ENCODE measurements around the gene TAF8.

Gene TAF8

DNA sequence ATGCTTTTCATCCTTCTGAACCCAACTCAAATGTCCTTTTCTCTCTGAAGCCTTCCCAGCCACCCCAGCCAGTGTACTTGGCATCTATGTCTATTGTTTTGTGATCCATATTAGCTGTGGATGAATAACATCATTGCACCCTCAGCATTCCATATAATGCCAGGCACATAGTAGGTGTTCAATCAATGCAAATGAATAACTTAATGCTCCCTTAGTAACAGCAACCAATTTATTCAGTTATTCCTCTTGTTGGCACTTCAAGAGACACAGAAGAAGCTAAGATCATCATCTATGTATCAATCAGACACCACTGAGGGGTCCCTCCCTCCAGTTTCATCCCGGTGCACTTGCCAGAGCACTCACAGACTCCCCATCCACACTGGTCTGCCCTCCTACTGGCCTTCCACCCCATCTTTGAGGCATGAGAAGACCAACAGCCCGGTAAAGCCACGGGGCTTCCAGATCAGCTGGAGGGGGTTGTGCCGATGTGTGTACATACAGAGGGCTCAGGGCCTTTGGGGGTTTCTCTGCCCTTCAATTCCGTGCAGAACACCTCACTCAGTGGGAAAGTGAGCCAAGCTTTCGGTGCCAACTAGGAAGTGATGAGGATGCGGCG lies 2.4 kb upstream of the TAF8 start:
- TF ChIP-seq TOX (CRISPR knock-in tag; IDR thresholded peaks at IDR 0.05; ENCODE audit: borderline replicate concordance) (no peak), OSR1 (CRISPR knock-in tag; IDR thresholded peaks at IDR 0.05) (no peak), GLIS3 (CRISPR knock-in tag; IDR thresholded peaks at IDR 0.05) (no peak), BACH2 (CRISPR knock-in tag; IDR thresholded peaks at IDR 0.05; ENCODE audit: borderline replicate concordance) (no peak), ISL1 (CRISPR knock-in tag; IDR thresholded peaks at IDR 0.05) (no peak), ZC3H10 (CRISPR knock-in tag; IDR thresholded peaks at IDR 0.05) (no peak), TCF4 (CRISPR knock-in tag; IDR thresholded peaks at IDR 0.05; ENCODE audit: borderline replicate concordance) (no peak), SNAI2 (CRISPR knock-in tag; IDR thresholded peaks at IDR 0.05) (no peak), PPARA (CRISPR knock-in tag; IDR thresholded peaks at IDR 0.05; ENCODE audit: borderline replicate concordance) (no peak), RARB (CRISPR knock-in tag; IDR thresholded peaks at IDR 0.05) (no peak)
- TF ChIP-seq, protein P1, sequence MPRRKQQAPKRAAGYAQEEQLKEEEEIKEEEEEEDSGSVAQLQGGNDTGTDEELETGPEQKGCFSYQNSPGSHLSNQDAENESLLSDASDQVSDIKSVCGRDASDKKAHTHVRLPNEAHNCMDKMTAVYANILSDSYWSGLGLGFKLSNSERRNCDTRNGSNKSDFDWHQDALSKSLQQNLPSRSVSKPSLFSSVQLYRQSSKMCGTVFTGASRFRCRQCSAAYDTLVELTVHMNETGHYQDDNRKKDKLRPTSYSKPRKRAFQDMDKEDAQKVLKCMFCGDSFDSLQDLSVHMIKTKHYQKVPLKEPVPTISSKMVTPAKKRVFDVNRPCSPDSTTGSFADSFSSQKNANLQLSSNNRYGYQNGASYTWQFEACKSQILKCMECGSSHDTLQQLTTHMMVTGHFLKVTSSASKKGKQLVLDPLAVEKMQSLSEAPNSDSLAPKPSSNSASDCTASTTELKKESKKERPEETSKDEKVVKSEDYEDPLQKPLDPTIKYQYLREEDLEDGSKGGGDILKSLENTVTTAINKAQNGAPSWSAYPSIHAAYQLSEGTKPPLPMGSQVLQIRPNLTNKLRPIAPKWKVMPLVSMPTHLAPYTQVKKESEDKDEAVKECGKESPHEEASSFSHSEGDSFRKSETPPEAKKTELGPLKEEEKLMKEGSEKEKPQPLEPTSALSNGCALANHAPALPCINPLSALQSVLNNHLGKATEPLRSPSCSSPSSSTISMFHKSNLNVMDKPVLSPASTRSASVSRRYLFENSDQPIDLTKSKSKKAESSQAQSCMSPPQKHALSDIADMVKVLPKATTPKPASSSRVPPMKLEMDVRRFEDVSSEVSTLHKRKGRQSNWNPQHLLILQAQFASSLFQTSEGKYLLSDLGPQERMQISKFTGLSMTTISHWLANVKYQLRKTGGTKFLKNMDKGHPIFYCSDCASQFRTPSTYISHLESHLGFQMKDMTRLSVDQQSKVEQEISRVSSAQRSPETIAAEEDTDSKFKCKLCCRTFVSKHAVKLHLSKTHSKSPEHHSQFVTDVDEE (CRISPR knock-in tag; IDR thresholded peaks at IDR 0.05): no peak
- TF ChIP-seq, protein P2, sequence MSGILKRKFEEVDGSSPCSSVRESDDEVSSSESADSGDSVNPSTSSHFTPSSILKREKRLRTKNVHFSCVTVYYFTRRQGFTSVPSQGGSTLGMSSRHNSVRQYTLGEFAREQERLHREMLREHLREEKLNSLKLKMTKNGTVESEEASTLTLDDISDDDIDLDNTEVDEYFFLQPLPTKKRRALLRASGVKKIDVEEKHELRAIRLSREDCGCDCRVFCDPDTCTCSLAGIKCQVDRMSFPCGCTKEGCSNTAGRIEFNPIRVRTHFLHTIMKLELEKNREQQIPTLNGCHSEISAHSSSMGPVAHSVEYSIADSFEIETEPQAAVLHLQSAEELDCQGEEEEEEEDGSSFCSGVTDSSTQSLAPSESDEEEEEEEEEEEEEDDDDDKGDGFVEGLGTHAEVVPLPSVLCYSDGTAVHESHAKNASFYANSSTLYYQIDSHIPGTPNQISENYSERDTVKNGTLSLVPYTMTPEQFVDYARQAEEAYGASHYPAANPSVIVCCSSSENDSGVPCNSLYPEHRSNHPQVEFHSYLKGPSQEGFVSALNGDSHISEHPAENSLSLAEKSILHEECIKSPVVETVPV (CRISPR knock-in tag; IDR thresholded peaks at IDR 0.05): no peak
- TF ChIP-seq, protein P3, sequence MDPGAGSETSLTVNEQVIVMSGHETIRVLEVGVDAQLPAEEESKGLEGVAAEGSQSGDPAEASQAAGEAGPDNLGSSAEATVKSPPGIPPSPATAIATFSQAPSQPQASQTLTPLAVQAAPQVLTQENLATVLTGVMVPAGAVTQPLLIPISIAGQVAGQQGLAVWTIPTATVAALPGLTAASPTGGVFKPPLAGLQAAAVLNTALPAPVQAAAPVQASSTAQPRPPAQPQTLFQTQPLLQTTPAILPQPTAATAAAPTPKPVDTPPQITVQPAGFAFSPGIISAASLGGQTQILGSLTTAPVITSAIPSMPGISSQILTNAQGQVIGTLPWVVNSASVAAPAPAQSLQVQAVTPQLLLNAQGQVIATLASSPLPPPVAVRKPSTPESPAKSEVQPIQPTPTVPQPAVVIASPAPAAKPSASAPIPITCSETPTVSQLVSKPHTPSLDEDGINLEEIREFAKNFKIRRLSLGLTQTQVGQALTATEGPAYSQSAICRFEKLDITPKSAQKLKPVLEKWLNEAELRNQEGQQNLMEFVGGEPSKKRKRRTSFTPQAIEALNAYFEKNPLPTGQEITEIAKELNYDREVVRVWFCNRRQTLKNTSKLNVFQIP (CRISPR knock-in tag; IDR thresholded peaks at IDR 0.05; ENCODE audit: borderline replicate concordance, low read depth): no peak
- TF ChIP-seq, protein P4, sequence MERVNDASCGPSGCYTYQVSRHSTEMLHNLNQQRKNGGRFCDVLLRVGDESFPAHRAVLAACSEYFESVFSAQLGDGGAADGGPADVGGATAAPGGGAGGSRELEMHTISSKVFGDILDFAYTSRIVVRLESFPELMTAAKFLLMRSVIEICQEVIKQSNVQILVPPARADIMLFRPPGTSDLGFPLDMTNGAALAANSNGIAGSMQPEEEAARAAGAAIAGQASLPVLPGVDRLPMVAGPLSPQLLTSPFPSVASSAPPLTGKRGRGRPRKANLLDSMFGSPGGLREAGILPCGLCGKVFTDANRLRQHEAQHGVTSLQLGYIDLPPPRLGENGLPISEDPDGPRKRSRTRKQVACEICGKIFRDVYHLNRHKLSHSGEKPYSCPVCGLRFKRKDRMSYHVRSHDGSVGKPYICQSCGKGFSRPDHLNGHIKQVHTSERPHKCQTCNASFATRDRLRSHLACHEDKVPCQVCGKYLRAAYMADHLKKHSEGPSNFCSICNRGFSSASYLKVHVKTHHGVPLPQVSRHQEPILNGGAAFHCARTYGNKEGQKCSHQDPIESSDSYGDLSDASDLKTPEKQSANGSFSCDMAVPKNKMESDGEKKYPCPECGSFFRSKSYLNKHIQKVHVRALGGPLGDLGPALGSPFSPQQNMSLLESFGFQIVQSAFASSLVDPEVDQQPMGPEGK (CRISPR knock-in tag; IDR thresholded peaks at IDR 0.05; ENCODE audit: borderline replicate concordance): no peak
- TF ChIP-seq, protein P5, sequence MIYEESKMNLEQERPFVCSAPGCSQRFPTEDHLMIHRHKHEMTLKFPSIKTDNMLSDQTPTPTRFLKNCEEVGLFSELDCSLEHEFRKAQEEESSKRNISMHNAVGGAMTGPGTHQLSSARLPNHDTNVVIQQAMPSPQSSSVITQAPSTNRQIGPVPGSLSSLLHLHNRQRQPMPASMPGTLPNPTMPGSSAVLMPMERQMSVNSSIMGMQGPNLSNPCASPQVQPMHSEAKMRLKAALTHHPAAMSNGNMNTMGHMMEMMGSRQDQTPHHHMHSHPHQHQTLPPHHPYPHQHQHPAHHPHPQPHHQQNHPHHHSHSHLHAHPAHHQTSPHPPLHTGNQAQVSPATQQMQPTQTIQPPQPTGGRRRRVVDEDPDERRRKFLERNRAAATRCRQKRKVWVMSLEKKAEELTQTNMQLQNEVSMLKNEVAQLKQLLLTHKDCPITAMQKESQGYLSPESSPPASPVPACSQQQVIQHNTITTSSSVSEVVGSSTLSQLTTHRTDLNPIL (CRISPR knock-in tag; IDR thresholded peaks at IDR 0.05; ENCODE audit: low read depth): no peak
- peak; percentile 1; the same call in 2 of the 3 replicates for ATAC-seq

DNA sequence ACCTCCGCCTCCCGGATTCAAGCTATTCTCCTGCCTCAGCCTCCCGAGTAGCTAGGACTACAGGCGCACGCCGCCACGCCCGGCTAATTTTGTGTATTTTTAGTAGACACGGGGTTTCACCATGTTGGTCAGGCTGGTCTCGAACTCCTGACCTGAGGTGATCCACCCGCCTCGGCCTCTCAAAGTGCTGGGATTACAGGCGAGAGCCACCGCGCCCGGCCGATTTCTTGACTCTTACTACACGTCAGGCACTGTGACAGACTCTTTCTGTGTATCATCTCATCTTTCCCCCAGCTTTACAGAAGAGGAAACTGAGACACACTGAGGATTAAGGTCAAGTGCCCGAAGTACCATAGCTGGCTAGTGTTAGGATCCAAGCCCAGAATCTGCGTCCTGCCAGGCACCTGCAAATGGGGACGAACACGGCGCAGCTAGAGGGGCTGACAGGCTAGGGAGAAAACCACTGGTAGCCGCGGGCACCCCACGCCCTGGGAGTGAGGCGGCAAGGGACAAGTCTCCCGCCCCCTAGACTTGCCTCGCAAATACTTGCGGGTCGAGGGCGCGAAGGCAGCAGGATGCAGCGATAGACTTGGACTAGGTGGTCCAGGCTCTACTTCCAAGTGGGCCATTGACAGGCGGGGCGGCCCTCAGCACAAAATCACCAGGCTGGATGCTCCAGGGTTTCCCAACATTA lies 1.1 kb upstream of the TAF8 start:
- TF ChIP-seq ZNF70 (CRISPR knock-in tag; IDR thresholded peaks at IDR 0.05) (no peak), ZFP30 (CRISPR knock-in tag; IDR thresholded peaks at IDR 0.05) (no peak), OSR1 (CRISPR knock-in tag; IDR thresholded peaks at IDR 0.05) (no peak), ZC3H10 (CRISPR knock-in tag; IDR thresholded peaks at IDR 0.05) (no peak), ZFP3 (CRISPR knock-in tag; IDR thresholded peaks at IDR 0.05) (no peak), TCF4 (CRISPR knock-in tag; IDR thresholded peaks at IDR 0.05; ENCODE audit: borderline replicate concordance) (no peak)
- TF ChIP-seq, protein P5 (CRISPR knock-in tag; IDR thresholded peaks at IDR 0.05; ENCODE audit: low read depth): no peak
- no peak for ATAC-seq
